GM23248 (cell line): ENCODE results near the gene ADISSP.

ENCODE experiments used
- EZH2 ChIP-seq: fragments of 200-600 bp; sonication (generic); IDR thresholded peaks from 2 replicates; pipeline ENCODE4 v1.6.1; 2018; ENCODE audit warnings: antibody characterized with exemption, mild to moderate bottlenecking; ENCODE audit not compliant: insufficient read depth, poor library complexity, severe bottlenecking
- EZH2phosphoT487 ChIP-seq: fragments of 200-600 bp; sonication (generic); IDR thresholded peaks from 2 replicates; pipeline ENCODE4 v1.6.1; 2018; ENCODE audit warnings: antibody characterized with exemption, moderate library complexity, mild to moderate bottlenecking, low read depth; ENCODE audit not compliant: insufficient read depth

- TF ChIP-seq EZH2phosphoT487 (no peak), EZH2 (no peak)
Observed at GRCh38 chr20:3800256-3800877, 32.8 kb upstream of the ADISSP start.
